Epithelial cell of prostate (primary cell): Measurements from ENCODE around the gene RAX2.
"Not testable (repeated sequence)": the region's sequence is repeated elsewhere in the genome, so short reads cannot be mapped to it uniquely, and the experiment has no call there.

ENCODE experiments used
- DNase-seq: peaks from one replicate; pipeline ENCODE4 v3.0.0-alpha.2; 2011; ENCODE audit warnings: low read depth, low spot score
- H3K27ac ChIP-seq: fragments of 450-650 bp; 2 replicates; pipeline ENCODE4 v1.5.1; 2017; ENCODE audit warnings: mild to moderate bottlenecking

Gene RAX2

GRCh38 chr19:3771906-3772455 lies at the start of gene RAX2:
Gene RAX2, minus strand, starts transcription at chr19:3772228. Its CDS starts 486 bp downstream, at chr19:3771742.
- no peak within 1 kb of the TSS for H3K27ac ChIP-seq
- DNase-seq = no peak

- no peak overlapping the region for H3K27ac ChIP-seq
Observed at GRCh38 chr19:3821156-3821555, 49.1 kb upstream of the RAX2 start.

GRCh38 chr19:3819989-3820388 lies 48.0 kb upstream of the RAX2 start:
- no peak for DNase-seq
- H3K27ac ChIP-seq = no peak overlapping the region

More at GRCh38 chr19:3821156-3821555, 49.1 kb upstream of the RAX2 start:
- DNase-seq = no peak

- DNase-seq = no peak
- no peak overlapping the region for H3K27ac ChIP-seq
Observed at GRCh38 chr19:3818918-3819317, 46.9 kb upstream of the RAX2 start.

GRCh38 chr19:3818466-3818865 lies 46.4 kb upstream of the RAX2 start:
- DNase-seq = peak; percentile 36
- H3K27ac ChIP-seq = no peak overlapping the region

GRCh38 chr19:3817761-3818160 lies 45.7 kb upstream of the RAX2 start:
- DNase-seq = no peak
- H3K27ac ChIP-seq = no peak overlapping the region

GRCh38 chr19:3816566-3817218 lies 44.7 kb upstream of the RAX2 start:
- DNase-seq = no peak
- no peak overlapping the region for H3K27ac ChIP-seq

GRCh38 chr19:3816148-3816547 lies 44.1 kb upstream of the RAX2 start:
- not testable (repeated sequence) for H3K27ac ChIP-seq, DNase-seq

- no peak overlapping the region for H3K27ac ChIP-seq
- no peak for DNase-seq
Observed at GRCh38 chr19:3814648-3815047, 42.6 kb upstream of the RAX2 start.

GRCh38 chr19:3813473-3814392 lies 41.7 kb upstream of the RAX2 start:
- DNase-seq = no peak
- H3K27ac ChIP-seq = no peak overlapping the region

- DNase-seq = no peak
- no peak overlapping the region for H3K27ac ChIP-seq
Observed at GRCh38 chr19:3810708-3811355, 38.8 kb upstream of the RAX2 start.

- DNase-seq = no peak
- no peak overlapping the region for H3K27ac ChIP-seq
Observed at GRCh38 chr19:3809881-3810707, 38.1 kb upstream of the RAX2 start.

- no peak overlapping the region for H3K27ac ChIP-seq
- no peak for DNase-seq
Observed at GRCh38 chr19:3808420-3809143, 36.6 kb upstream of the RAX2 start.

- no peak for DNase-seq
Observed at GRCh38 chr19:3807574-3808354, 35.7 kb upstream of the RAX2 start.

GRCh38 chr19:3807131-3807480 lies 35.1 kb upstream of the RAX2 start:
- no peak for DNase-seq
- H3K27ac ChIP-seq = no peak overlapping the region

More at GRCh38 chr19:3807574-3808354, 35.7 kb upstream of the RAX2 start:
- no peak overlapping the region for H3K27ac ChIP-seq

GRCh38 chr19:3805859-3806258 lies 33.8 kb upstream of the RAX2 start:
- H3K27ac ChIP-seq = no peak overlapping the region
- DNase-seq = no peak

- no peak overlapping the region for H3K27ac ChIP-seq
- DNase-seq = no peak
Observed at GRCh38 chr19:3804429-3804828, 32.4 kb upstream of the RAX2 start.

- DNase-seq = no peak
- no peak overlapping the region for H3K27ac ChIP-seq
Observed at GRCh38 chr19:3803986-3804385, 32.0 kb upstream of the RAX2 start.
